Muscle layer of duodenum (tissue), 2 donors: Measurements from ENCODE around the gene LRRC36.
A peak's percentile ranks its signal among the peaks of the same experiment; 100 is the strongest.

Experiments
- H3K27ac ChIP-seq: one replicate; pipeline ENCODE4 v1.7.0; 2013; ENCODE audit warnings: mild to moderate bottlenecking, low read length
- H3K27me3 ChIP-seq: one replicate; pipeline ENCODE4 v1.7.0; 2013; ENCODE audit warnings: low read depth, mild to moderate bottlenecking, control low read depth, low read length
- H3K36me3 ChIP-seq, 2 donors: one replicate each; pipeline ENCODE4 v1.7.0; 2013; ENCODE audit warnings: low read length in 2 of 2, control low read depth in 1 of 2, mild to moderate bottlenecking in 1 of 2; ENCODE audit not compliant: insufficient read depth in 2 of 2, control insufficient read depth in 1 of 2
- H3K4me1 ChIP-seq, 2 donors: one replicate each; pipeline ENCODE4 v1.7.0; 2013; ENCODE audit warnings: low read length in 2 of 2, mild to moderate bottlenecking in 2 of 2, control low read depth in 1 of 2, moderate library complexity in 1 of 2; ENCODE audit not compliant: insufficient read depth in 2 of 2, control insufficient read depth in 1 of 2
- H3K4me3 ChIP-seq, 2 donors: one replicate each; pipeline ENCODE4 v1.7.0; 2013; ENCODE audit warnings: low read length in 2 of 2, low read depth in 1 of 2, mild to moderate bottlenecking in 1 of 2
- H3K9me3 ChIP-seq, 2 donors: one replicate each; pipeline ENCODE4 v1.7.0; 2013; ENCODE audit warnings: low read length in 2 of 2, control low read depth in 1 of 2, mild to moderate bottlenecking in 1 of 2; ENCODE audit not compliant: control insufficient read depth in 1 of 2
- donor health status: healthy.

Gene LRRC36

GRCh38 chr16:67393111-67393787 lies 66.6 kb downstream of the LRRC36 start, which contains the start of gene TPPP3:
TPPP3 (minus strand) TSS chr16:67393498; CDS start chr16:67391111, 2,387 bp downstream.
- Histone ChIP-seq H3K36me3 (no peaks in the 10 kb centered on the region), H3K4me3 (peak within 1 kb of the TSS; percentile 71 to 97), H3K4me1 (peaks cover 9 to 78% of the 10 kb centered on the region in 2 donors), H3K9me3 (no peaks in the 10 kb centered on the region), H3K27ac (peak within 1 kb of the TSS; percentile 39), H3K27me3 (no peaks in the 10 kb centered on the region)

GRCh38 chr16:67393788-67394154 lies 67.2 kb downstream of the LRRC36 start:
- H3K4me3 ChIP-seq: peak overlapping the region in 1 of 2 donors; percentile 97
- peaks cover 9 to 83% of the 10 kb centered on the region in 2 donors for H3K4me1 ChIP-seq
- peak overlapping the region; percentile 39 for H3K27ac ChIP-seq

GRCh38 chr16:67394155-67395104 lies 67.8 kb downstream of the LRRC36 start:
- no peaks in the 10 kb centered on the region for H3K9me3 ChIP-seq
- no peaks in the 10 kb centered on the region for H3K36me3 ChIP-seq
- no peaks in the 10 kb centered on the region for H3K27me3 ChIP-seq
- H3K4me3 ChIP-seq: peak overlapping the region in 1 of 2 donors; percentile 97
- no peak overlapping the region for H3K27ac ChIP-seq
- peaks cover 9 to 88% of the 10 kb centered on the region in 2 donors for H3K4me1 ChIP-seq

More at GRCh38 chr16:67393788-67394154, 67.2 kb downstream of the LRRC36 start:
- no peaks in the 10 kb centered on the region for H3K9me3 ChIP-seq
- H3K36me3 ChIP-seq: no peaks in the 10 kb centered on the region
- H3K27me3 ChIP-seq: no peaks in the 10 kb centered on the region

- Histone ChIP-seq H3K27me3 (no peaks in the 10 kb centered on the region), H3K9me3 (no peaks in the 10 kb centered on the region), H3K36me3 (no peaks in the 10 kb centered on the region), H3K27ac (no peak overlapping the region), H3K4me3 (no peak overlapping the region), H3K4me1 (peaks cover 9 to 87% of the 10 kb centered on the region in 2 donors)
Observed at GRCh38 chr16:67395105-67395457, 68.5 kb downstream of the LRRC36 start.

- no peaks in the 10 kb centered on the region for H3K36me3 ChIP-seq
- H3K27ac ChIP-seq: peak overlapping the region; percentile 16
- H3K4me1 ChIP-seq: peaks cover 9 to 82% of the 10 kb centered on the region in 2 donors
- peak overlapping the region in 1 of 2 donors; percentile 12 for H3K4me3 ChIP-seq
- no peaks in the 10 kb centered on the region for H3K9me3 ChIP-seq
- H3K27me3 ChIP-seq: no peaks in the 10 kb centered on the region
Observed at GRCh38 chr16:67395458-67396158, 69.0 kb downstream of the LRRC36 start.

GRCh38 chr16:67396159-67397035 lies 69.8 kb downstream of the LRRC36 start:
- peak overlapping the region in 1 of 2 donors; percentile 12 for H3K4me3 ChIP-seq
- no peaks in the 10 kb centered on the region for H3K27me3 ChIP-seq
- peaks cover 9 to 74% of the 10 kb centered on the region in 2 donors for H3K4me1 ChIP-seq
- H3K36me3 ChIP-seq: no peaks in the 10 kb centered on the region
- peak overlapping the region; percentile 31 for H3K27ac ChIP-seq
- H3K9me3 ChIP-seq: no peaks in the 10 kb centered on the region

- Histone ChIP-seq H3K9me3 (no peaks in the 10 kb centered on the region), H3K4me3 (no peak overlapping the region), H3K27me3 (no peaks in the 10 kb centered on the region), H3K36me3 (no peaks in the 10 kb centered on the region), H3K4me1 (peaks cover 9 to 66% of the 10 kb centered on the region in 2 donors), H3K27ac (peak overlapping the region; percentile 31)
Observed at GRCh38 chr16:67397036-67397801, 70.6 kb downstream of the LRRC36 start.

- H3K27ac ChIP-seq: no peak overlapping the region
Observed at GRCh38 chr16:67397812-67398545, 71.4 kb downstream of the LRRC36 start.

GRCh38 chr16:67398546-67399217 lies 72.1 kb downstream of the LRRC36 start:
- Histone ChIP-seq H3K36me3 (no peaks in the 10 kb centered on the region), H3K27me3 (no peaks in the 10 kb centered on the region), H3K4me1 (peaks cover 4 to 52% of the 10 kb centered on the region in 2 donors), H3K4me3 (no peak overlapping the region), H3K9me3 (no peaks in the 10 kb centered on the region), H3K27ac (no peak overlapping the region)

More at GRCh38 chr16:67397812-67398545, 71.4 kb downstream of the LRRC36 start:
- Histone ChIP-seq H3K36me3 (no peaks in the 10 kb centered on the region), H3K4me3 (no peak overlapping the region), H3K4me1 (peaks cover 4 to 58% of the 10 kb centered on the region in 2 donors), H3K9me3 (no peaks in the 10 kb centered on the region), H3K27me3 (no peaks in the 10 kb centered on the region)
